GM13977 (cell line): ENCODE results near the gene TRAF7.

Source experiments
- DNase-seq: peaks from one replicate; pipeline ENCODE4 v3.0.0; 2012; ENCODE audit warnings: low spot score
- in situ Hi-C: fragments of 300-500 bp; cut with MboI; formaldehyde crosslinking; loops from one replicate; pipeline ENCODE4 v1.12.0; 2022; ENCODE audit warnings: low sequenced_read_pairs, low pct_unique_long_range_greater_than_20kb, mixed read lengths, inconsistent platforms; ENCODE audit not compliant: unreplicated experiment
- TF ChIP-seq, protein P1 (sequence below): IDR thresholded peaks from 2 replicates; pipeline ENCODE4 v1.5.1; 2012; ENCODE audit warnings: mild to moderate bottlenecking, control low read depth; ENCODE audit not compliant: insufficient read depth; ENCODE audit errors: extremely low read depth, missing control alignments

Gene TRAF7

DNA sequence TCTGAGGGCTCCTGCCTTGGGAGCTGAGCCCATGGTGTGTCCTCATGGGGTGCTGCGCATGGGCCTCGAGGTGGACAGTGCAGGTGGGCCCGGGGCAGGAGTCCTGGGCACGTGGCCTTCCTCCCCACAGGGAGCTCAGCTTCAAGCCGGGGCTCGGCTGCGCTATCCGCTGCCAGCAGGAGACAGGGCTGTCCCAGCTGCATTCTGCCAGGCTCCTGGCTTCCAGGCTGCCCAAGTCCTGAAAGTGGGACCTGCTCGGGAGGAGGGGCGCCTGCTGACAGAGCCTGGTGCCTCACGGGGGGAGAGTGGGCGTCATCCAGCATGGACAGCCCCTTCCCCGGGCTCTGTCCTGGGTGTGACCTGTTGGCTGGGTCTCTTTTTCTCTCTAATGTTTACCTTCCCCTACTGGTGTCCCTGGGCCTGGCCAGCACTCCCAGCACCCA is 7.1 kb downstream of the TRAF7 start:
- in situ Hi-C loops = no loop called here
- no peak for DNase-seq
- TF ChIP-seq, protein P1, sequence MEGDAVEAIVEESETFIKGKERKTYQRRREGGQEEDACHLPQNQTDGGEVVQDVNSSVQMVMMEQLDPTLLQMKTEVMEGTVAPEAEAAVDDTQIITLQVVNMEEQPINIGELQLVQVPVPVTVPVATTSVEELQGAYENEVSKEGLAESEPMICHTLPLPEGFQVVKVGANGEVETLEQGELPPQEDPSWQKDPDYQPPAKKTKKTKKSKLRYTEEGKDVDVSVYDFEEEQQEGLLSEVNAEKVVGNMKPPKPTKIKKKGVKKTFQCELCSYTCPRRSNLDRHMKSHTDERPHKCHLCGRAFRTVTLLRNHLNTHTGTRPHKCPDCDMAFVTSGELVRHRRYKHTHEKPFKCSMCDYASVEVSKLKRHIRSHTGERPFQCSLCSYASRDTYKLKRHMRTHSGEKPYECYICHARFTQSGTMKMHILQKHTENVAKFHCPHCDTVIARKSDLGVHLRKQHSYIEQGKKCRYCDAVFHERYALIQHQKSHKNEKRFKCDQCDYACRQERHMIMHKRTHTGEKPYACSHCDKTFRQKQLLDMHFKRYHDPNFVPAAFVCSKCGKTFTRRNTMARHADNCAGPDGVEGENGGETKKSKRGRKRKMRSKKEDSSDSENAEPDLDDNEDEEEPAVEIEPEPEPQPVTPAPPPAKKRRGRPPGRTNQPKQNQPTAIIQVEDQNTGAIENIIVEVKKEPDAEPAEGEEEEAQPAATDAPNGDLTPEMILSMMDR = no peak

DNA sequence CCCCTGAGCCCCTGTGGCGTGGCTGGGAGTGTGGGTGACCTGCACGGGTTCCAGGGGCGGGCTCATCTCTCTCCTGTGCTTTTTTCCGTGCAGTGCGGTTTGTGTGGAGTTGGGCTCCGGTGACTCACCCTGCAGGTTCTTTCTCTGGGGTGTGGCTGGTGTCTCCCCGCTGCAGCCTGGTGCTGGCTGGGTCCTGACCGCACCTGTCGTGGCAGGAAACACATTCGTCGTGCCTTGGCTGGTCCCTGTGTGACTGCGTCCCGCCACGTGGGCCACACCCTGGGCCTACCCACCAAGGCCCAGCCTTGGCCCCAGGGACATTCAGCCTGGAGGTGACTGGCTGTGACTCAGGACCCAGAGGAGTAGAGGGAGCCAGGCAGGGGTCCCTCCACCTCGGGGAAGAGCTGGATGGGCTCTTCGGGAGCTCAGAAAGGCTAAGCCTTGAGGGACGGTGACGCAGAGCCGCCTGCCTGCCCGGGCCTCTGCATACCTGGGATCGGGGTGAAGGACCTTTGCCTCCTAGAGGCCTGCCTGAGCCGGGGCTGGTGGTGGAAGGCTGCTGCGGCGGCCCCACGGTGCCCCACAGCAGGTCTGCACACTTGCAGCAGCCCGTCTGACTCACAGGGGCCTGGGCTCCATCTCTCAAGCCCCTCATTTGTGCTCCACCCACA is 7.8 kb downstream of the TRAF7 start:
- in situ Hi-C loops = no loop called here
- no peak for DNase-seq
- TF ChIP-seq, protein P1 = no peak

DNA sequence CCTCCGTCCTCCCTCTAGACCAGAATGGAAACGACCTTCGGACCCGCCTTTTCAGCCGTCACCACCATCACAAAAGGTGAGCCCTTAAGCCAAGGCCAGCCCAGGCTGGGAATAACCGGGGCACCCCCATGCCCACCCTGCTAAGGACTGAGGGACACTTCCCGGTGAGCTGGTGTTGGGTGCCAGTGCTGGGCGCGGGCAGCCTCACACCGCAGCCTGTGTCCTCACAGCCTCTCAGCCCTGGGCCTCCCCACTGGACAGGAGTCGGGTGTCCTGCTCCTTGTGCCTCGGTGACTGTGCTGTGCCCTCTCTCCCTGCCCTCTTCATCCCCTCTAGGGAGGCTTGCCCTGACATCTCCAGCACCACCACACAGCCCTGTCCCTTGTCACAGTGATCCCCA is 10.3 kb downstream of the TRAF7 start:
- no peak for DNase-seq
- in situ Hi-C loops = no loop called here
- TF ChIP-seq, protein P1 = no peak

DNA sequence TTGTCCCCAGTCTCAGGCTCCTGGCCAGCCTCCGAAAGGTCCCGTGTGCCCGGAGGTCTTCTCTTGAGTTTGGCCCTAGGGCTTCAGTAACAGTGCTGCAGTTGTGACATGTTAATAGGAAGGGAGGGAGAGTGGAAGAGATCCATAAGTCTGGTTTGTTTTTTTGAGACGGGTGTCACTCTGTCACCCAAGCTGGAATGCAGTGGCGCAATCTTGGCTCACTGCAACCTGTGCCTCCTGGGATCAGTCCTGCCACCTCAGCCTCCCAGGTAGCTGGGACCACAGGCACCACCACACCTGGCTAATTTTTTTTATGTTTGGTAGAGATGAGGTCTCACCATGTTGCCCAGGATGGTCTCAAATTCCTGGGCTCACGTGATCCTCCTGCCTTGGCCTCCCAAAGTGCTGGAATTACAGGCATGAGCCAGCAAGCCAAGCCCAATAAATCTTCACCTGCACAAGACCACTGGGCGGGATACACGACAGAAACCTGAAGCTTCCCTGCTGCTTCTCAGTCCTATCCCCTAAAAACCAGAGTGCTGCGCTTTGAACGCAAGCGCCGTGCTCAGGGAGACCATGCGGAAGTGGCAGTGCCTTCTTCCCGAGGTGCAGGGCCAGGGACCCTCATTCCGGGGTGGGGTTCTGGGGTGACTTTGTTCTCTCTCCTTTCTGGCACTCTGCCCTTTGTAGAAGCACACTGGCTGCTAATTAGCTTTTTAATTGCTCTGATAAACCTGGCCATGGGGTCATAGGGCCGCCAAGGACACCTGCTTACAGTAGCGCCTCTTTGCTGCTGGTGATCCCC is 10.9 kb downstream of the TRAF7 start:
- in situ Hi-C loops = no loop called here
- DNase-seq = no peak

DNA sequence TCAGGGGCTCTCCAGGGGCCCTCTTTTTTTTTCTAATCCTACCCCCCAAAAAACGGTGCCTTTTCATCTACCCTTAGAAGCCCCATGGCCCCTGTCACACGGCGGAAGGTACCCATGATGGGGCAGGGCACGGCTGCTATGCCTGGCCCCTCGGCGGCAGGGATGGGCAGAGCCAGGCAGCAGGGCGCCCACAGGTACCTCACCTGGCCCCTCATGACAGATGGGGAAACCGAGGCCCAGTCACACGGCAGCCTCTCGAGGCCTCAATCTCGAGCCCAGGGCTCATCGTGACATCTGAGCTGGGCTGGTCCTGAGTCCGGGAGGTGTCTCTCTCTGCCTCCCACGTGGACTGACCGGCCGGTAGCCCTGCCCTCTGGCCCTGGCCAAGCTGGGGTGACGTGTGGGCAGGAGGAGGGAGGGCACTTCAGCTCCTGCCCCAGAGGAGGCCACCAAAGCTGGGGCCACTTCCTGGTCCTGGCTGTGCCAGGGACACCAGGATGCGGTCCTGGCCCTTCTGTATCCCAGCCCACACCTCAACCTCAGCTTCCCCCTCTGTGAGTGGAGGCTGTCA is 11.6 kb downstream of the TRAF7 start:
- TF ChIP-seq, protein P1 = no peak
- no peak for DNase-seq
- in situ Hi-C loops = no loop called here

More for the DNA sequence above, 10.9 kb downstream of the TRAF7 start:
- TF ChIP-seq, protein P1 = no peak

DNA sequence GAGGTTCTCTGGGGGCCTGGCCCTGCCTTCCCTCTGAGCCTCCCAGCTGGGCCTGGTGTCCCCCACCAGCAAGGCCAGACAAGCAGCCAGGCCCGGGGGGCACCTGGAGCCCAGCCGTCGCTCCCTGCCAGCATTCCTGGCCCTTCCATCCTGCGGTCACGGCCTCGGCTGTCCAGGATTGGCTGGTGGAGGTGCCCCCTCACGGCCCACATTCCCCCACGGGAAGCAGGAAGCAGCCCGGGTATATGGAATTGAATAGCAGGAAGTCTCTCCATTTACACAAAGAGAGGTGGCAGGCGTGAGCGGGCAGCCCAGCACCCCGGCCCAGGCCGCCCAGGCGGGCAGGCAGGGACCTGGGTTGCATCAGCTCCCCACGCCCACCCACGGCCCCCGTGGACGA is 14.5 kb downstream of the TRAF7 start:
- in situ Hi-C loops = no loop called here
- TF ChIP-seq, protein P1 = no peak

More for the DNA sequence above, 14.5 kb downstream of the TRAF7 start:
- DNase-seq = no peak
